ENCODE results near the gene NANOGP8.
"Not testable (repeated sequence)": the region's sequence is repeated elsewhere in the genome, so short reads cannot be mapped to it uniquely, and the experiment has no call there.

The NANOGP8 gene, protein sequence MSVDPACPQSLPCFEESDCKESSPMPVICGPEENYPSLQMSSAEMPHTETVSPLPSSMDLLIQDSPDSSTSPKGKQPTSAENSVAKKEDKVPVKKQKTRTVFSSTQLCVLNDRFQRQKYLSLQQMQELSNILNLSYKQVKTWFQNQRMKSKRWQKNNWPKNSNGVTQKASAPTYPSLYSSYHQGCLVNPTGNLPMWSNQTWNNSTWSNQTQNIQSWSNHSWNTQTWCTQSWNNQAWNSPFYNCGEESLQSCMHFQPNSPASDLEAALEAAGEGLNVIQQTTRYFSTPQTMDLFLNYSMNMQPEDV

DNA sequence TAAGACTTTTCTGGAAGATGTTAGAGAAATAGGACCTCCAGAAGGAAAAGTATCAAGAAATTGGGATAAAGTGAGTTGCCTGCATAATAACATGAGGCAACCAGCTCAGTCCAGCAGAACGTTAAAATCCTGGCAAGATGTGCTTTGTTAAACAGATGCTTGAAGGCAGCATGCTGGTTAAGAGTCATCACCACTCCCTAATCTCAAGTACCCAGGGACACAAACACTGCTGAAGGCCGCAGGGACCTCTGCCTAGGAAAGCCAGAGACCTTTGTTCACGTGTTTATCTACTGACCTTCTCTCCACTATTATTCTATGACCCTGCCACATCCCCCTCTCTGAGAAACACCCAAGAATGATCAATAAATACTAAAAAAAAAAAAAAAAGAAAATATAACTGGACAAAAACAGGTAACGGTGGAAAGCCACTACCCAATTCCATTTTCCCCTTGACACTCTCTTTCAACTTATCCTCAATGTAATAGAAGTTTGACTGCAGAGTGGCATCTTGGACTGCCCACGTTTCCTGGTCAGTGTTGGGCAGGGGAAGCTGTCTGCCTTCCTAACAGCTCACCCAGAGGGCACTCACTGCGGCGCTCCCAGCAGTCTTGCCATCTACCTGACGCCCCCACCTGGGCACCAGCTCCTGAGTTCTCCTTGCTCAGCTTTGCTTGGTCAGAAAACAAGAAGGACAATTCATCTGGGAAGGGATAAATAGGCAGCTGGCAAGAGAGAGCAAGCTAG is at the start of gene NANOGP8:
Gene NANOGP8 (minus strand): TSS at position 120 of the 744 bp plus-strand sequence. CDS start 185 bp downstream, outside the sequence.
- DNase-seq, result not testable (repeated sequence)

DNA sequence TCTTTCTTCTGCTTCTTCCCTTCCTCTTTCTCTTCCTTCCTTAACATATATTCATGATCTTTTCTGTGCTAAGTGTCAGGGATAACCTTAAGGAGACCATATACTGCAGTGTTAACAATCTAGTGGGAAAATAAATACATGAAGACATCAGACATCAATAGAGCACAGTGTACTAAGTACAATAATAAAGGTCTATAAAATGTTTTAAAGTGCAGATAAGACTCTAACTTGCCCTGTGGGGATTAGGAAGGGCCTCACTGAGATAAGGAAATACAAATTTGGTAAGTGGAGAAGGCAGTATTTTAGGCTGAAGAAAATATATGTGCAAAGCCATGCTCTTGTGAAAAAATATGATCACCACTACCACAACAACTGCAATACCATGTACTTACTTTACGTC is 49.2 kb upstream of the NANOGP8 start:
- DNase-seq, result no peak

DNA sequence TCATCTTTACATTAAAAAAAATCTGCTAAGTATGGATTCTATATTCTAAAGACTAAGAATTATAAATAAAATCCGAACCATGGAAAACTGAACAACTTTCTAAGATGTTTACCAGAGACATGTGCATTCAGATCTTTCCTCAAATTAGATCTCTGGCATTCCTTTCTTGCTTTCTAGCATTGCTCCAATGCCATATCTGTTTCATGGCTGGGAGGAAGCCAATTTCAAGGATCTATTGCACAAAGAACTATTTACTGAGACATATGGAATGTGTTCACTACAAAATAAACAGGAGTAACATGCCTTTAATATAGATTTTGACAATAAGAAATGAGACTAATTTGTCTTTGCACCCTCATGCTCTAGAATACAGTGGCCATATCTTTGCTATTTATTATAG is 45.1 kb upstream of the NANOGP8 start:
- no peak for DNase-seq

DNA sequence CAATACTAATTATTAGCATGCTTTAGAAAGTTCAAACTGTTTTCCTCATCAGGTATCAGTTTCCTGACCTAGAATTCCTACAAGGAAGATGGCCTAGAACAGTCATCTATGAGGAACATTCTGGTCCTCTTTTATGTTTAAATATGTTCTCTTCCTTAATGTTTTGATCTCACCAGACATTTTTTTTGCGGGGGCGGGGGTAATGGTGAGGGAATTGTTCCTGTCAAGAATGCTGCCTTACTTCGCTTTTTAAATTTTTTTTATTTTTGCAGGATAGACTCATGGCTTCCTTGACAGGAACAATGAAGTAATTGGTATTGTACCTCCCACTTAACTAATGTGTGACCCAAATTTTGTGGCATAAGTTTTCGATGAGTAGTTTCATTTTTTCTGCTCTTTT is 44.3 kb upstream of the NANOGP8 start:
- no peak for DNase-seq

DNA sequence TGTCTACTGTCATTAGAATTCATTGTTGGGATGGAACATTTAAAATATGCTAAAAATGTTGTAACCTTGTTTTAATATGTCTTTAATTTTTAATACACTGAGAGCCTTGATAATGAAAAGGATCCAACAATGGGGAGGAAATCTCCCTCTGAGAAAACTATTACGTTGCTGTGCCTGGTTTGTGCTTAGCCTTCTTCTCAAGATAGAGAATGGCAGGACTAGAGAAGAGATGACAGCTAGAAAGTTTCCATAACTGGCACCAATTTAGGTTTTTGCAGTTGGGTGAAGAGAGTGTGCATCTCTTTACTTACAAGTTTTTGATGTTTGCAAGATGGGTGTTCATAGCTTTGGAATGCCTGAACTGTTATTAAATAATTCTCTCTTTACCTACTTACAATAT is 42.6 kb upstream of the NANOGP8 start:
- no peak for DNase-seq

DNA sequence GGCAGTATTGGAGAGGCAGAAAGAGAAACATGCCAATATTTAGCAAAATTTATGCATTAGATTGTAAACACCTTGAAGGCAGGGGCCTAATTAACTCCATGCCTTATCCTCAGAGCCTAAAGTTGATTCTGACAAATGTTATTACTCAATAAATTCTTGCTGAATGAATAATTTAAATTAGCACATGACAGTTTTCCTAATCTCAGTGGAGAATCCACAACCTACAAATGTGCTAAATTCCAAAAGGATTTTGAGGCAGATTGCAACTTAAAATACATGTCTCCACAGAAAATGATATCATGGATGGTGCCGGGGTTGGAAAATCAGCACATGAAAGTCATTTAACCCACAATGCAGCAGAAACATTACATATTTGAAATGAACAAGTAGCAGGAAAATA is 41.1 kb upstream of the NANOGP8 start:
- DNase-seq, result no peak

DNA sequence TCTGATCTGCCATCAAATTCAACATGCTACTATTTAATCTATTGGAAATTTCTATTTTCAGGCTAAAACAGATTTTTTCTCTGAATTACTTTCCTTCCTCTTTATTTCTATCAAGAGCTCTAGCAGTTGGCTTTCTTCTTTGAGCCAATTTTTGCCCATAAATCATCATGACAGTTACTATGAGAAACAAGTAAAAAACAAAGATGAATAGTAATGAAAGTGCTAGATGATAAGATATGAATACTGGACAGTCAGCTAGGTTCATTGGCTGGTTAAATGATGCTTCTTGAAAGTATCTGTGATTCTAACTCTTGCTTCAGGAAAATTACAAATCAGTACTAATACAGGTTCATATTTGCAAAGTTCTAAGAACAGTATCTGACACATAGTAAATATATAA is 38.6 kb upstream of the NANOGP8 start:
- no peak for DNase-seq

DNA sequence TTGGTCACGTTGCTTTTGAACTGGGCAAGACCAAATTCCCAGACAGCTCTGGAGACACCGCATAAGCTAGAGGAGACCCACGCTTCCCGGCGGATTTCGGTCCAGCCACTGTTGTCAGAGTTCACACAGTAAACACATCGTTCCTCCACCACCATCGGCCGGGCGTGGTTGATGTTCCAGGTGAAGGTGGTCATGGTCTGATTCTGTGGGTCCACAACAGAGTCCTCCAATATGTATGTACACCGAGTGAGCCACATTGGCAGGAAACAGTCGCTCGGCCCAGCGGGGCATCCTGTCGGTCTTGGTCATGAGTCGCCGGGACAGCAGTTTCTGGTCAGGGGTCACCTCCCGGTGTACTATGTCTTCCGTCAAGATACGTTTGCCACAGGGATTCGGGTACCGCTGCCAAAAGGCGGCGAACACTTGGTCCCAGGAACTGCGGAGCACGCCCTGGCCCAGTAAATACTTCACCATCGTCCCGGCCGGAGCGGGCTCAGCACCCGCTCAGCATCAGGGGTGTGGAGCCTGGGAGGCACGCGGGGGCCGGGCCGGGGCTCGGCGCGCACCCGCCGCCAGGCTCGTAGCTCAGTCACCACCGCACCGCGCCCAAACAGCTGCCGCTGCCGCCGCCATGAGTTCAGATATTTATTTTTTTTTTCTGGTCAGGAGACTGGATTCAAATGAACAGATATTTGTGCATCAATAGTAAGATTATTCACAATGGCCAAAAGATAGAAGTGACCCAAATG is 36.7 kb upstream of the NANOGP8 start:
- no peak for DNase-seq

DNA sequence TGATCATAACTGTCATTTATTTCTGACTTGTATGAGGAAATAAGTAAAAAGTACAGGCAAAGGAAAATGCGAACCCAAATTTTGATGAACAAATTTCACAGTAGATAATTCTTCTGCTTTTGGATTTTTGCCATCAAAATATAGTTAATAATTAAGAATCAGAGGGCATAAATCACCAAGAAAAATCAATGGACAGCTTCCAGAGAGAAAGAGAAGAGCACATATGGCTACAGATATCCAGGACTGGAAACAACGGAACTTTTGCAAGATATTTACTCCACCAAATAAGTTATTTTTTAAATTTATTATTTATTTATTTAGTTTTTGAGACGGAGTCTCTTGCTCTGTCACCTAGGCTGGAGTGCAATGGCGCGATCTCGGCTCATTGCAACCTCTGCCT is 35.1 kb upstream of the NANOGP8 start:
- no peak for DNase-seq

DNA sequence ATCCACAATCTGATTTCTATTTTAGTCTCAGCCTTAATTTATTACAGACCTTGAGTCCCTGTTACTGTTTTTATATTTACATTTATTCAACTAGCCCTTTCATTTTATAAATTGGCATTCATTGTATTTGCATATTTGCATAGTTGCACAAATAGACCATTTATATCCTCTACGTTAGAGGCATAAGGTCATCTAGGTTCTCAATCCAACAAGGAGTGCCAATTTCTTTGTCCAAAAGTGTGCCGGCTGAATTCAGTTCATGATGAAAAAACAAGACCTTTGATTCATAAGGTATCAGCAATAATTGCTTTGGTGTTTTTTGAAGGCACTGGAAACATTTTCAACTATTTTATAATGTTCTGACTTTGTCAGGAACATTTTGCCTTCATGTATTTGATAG is 33.9 kb upstream of the NANOGP8 start:
- no peak for DNase-seq

DNA sequence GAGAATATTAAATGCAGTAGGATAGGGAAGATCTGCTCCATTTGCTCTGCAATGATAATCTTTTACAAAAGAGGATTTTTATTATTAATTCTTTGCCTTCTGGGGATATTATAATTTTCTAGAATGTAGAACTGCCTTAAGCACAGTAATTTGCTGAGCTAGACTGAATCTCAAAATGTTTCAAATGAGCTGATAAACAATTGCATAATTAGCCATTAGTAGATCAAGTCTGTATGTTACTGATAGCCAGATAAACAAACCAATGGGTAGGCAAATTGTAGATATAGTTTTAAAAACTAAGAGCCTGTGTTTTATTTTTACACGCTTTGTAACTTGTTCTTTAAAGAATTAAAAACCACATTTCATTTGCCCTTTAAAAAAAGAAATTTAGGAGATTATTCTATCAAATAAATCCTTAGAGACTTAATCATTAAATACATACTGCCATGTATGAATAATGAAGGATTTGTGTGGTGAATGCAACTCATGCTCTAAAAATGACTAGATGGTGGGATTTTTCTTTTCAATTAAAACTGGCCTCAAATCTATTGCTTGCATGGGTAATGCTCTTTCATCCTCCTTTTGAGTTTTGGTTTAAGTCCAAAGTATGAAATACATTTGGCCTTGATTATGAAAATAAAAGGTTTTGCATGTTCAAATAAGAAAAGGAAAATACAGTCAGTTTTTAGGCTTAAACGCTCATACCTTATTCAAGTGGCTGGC is 32.6 kb upstream of the NANOGP8 start:
- no peak for DNase-seq

DNA sequence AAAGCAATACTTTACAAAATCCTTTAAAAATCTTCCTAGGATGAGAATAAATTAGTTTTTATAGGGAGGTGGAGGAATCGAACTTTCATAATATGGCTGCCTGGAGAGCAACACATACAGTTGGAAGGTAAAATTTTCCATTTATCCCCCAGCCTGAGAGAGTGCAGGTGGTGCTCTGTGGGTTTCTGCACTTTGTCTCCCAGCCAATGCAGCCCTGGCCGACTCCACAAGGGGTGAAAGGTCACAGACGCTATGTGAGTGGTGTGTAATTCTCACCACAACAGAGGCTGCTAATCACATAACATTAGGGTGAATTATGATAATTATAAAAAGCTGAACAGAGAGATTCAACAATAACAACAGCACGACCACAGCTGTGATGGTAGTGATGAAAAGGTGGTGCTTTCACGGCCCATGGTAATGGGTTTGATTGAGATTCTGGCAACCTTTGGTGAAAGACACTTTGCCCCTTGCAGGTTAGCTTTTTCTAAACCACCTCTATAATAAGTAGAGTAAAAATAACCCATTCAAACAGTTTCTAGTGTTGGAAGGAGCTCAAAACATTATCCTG is 30.1 kb upstream of the NANOGP8 start:
- no peak for DNase-seq

DNA sequence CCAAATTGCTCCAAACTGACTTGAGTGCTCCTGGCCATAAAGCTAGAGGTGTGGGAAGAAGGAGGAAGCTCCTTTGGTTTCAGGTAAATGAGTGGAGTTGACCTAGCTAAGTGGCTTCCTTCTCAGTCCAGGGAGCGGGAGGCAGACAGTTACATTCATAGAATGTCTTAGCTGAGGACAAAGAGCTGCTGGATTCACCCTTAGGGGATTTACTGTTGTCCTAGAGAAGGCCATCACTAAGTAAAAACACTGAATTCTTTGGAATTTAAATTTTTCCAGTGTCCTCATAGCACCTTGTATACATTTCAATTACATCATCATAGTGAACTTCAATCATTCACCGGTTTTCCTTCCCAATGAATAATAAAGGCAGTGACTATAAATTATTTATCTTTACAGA is 27.3 kb upstream of the NANOGP8 start:
- DNase-seq, result no peak

DNA sequence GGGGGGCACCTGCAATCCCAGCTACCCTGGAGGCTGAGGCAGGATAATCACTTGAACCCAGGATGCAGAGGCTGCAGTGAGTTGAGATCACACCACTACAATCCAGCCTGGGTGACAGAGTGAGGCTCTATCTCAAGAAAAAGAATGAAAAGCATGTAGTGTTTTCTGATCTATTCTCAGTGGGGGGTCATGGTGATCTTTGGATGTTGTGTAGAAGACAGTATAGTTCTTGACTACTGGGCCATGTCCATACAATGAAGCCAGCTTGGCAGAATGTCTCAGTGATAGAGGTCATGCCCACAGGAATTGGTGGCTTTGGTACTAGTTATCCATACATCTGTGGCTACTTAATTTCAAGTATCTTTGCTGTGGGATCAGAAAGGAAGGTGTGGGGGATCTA is 26.8 kb upstream of the NANOGP8 start:
- DNase-seq, result no peak

DNA sequence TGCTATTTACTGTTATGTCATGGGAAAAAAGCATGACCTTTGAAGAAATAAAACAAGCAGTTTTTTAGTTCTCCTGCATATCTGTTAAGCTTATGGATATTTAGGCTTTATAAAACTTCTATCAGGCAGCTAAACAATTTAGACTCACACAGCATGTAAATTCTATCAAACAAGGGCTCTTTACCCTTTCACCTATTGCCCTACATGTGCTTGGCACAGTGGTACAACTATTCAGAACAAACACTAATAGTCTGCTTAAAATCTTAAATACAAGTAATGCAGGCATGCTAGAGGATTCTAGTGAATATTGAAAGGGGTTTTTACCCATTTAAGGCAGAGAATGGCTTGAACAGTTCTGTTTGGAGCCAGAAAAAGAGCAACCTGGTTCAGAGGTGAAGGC is 23.4 kb upstream of the NANOGP8 start:
- DNase-seq, result no peak

DNA sequence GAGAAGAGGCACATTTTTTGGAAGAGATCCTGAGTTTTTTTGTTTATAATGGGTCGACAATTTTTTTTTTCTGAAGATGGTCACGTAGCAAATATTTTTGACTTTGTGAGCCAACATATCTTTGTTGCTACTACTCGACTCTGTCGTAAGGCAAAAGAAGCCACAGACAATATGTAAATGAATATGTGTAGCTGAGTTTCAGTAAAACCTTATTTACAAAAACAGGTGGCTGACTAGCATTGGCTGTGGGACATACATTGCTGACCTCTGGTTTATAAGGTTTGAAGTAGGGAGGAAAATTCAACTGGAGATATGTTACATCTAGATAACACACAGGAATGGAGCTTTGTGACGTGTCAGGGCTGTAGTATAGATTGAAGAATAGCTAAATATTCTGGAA is 22.5 kb upstream of the NANOGP8 start:
- DNase-seq, result no peak

DNA sequence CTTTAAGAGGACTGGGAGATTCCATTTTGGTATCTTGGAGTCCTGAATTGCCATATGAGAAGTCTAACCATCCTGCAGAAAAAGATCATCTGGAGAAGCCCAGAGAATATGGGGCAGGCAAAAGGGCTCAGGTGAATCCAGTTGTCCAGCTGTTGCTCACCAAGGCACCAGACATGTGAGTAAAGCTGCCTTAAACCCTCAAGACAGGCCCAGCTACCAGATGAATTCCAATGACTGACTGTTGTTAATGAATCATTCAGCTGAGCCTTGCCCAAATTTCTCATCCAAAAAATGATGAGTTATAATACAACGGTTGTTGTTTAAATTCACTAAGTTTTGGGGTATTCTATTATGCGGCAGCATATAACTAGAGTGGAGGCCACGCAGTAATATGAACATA is 22.0 kb upstream of the NANOGP8 start:
- no peak for DNase-seq

DNA sequence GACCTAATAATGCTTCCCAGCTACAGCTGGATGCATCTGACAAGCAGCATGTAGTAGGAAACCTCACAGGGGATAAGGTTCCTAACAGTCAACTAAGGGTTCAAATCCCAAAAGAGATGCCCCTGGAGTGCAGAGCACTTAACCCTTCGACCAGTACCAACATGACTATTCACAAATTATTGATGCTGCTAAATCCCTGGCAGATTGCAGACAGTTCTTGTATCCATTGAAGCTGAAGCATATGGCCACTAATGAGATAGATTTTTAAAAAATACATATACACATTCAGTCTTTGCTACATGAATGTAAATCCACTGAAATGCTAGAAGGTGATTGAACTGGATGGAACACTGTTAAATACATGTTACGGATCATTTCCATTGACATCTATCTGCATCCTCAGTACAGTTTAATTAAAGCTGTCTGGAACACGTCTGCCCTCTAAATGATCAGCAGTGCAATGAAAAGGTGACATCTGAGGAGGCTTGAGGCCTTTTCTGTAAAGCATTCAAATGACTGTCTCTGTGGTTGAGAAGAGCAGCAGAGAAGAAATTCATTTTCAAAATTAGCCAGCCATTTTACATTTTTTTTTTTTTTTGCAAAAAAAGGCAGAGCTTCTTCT is 19.5 kb upstream of the NANOGP8 start:
- DNase-seq, result no peak

DNA sequence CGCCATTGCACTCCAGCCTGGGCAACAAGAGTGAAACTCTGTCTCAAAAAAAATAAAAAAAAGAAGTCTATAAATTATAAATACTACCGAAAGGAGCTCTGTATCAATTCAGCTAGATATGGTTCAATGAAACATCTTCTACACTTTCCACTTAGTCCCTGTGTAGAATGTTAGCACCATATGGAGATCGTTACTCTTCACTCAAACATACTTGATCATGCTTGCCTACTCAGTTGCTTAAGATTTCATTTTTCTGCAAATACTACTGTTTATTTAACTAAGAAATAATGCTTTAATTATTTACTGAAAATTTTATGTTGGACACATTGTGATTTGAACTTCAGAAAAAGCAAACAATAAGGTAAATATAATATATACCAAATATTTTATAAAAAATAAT is 17.1 kb upstream of the NANOGP8 start:
- DNase-seq, result no peak

DNA sequence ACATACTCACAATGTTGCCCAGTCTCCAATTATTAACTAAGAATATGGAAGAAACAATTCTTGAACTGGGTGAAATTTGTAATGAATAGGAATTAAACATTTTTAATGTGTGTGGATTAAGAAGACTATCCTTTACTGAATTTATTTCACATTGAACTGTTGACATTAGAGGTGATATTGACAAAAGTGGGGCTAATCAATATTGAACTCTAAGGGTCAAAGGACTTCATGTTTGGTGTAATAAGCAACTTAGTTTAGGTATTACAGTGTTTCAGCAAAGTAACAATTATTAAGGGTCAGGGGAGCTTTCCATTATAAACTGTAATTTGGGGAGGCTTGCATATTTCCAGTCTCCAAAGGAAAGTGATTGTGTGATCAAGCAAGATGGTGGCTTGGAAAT is 16.2 kb upstream of the NANOGP8 start:
- no peak for DNase-seq

DNA sequence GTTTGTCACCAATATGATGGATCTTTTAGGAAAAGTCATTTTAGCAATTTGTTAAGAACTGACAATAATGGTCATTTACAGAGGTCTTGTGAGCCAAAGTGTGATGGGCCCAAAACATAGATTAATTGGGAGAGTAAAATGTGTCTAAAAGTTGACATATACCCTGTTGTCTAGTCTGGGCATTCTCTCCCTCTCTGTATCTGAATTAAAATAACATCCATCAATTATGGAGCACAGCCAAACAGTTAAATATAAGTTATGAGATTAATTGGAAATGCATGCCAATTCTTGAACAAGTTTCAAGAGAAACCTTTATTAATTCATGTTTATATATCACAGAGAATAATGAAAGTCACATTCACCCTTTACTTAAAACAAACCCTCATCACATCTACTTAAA is 13.6 kb upstream of the NANOGP8 start:
- DNase-seq, result no peak

DNA sequence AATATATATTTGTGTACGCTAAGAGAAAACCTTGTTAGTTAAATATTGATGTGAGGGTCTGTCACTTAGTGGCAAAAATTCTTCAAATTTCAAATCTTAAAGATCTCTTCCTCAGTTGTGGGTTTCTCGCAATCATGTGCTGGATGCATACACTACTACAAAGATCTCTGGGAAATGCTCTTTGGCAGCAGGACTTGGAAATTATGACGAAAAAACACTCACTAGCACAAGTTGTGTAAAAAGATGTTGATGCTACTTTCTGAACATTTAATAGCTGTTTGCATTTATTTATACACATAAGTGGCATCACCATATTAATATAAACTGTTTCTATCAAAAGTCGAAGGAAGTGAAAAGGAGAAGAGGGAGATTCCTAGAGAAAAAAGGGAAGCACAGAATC is 10.8 kb upstream of the NANOGP8 start:
- DNase-seq, result no peak

Measured in right hindlimb (tissue), 1 donor.